ENCODE results near the gene TRIM31. TPM values are rescaled to one million over a fixed set of nuclear protein-coding genes. Genes with fewer than 3 reads are reported as not detected.
"Not testable (repeated sequence)": the region's sequence is repeated elsewhere in the genome, so short reads cannot be mapped to it uniquely, and the experiment has no call there.

The TRIM31 gene
- total RNA-seq, 1 experiment from 2014 or later, result 0.71 TPM

- in situ Hi-C loops (cut with HindIII; ENCODE audit: low pct_unique_long_range_greater_than_20kb, low sequenced_read_pairs), result no loop called here
- DNase-seq (ENCODE audit: low read depth), result no peak
These were observed 37.9 kb upstream of the TRIM31 start for GRCh38 chr6:30150671-30151395.

- DNase-seq (ENCODE audit: low read depth), result no peak
- in situ Hi-C loops (cut with HindIII; ENCODE audit: low pct_unique_long_range_greater_than_20kb, low sequenced_read_pairs), result no loop called here
These were observed 37.1 kb upstream of the TRIM31 start for GRCh38 chr6:30149858-30150550.

DNA sequence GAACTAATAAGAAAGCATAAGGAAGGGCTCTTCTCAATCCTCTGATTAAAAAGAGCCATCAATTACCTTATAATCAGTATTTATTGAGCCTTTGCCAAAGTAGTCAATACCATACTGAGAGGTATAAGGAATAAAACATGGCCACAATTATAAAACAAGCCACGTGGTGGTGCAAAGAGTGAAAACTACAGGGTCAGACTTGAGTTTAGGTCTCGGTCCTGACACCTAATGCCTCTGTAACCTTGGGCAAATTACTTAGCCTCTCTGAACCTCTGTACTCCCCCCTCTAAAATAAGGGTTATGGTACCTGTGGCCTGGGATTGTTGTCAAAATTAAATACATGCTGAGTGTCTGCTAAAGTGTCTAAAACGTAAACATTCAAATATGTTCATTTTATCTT is 36.3 kb upstream of the TRIM31 start:
- no peak for DNase-seq (ENCODE audit: low read depth)
- in situ Hi-C loops (cut with HindIII; ENCODE audit: low pct_unique_long_range_greater_than_20kb, low sequenced_read_pairs), result no loop called here

DNA sequence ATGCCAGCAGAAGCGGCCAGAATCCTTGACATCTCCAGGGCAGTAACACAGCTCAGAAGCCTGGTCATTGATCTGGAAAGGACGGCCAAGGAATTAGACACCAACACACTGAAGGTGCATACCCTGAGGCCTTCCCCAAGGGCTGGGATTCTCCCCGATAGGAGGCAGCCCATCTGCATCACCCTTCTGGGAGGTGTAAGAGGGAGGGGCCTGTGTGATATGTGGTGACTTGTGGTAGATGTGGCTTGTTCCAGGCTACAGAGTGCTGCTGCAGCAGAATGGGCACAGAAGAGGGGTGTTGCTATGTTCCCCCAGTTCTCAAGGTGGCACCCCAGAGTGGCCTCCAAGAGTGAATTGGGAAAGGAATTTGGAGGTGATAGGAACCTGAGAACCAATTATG is 34.2 kb upstream of the TRIM31 start:
- in situ Hi-C loops (cut with HindIII; ENCODE audit: low pct_unique_long_range_greater_than_20kb, low sequenced_read_pairs), result no loop called here
- no peak for DNase-seq (ENCODE audit: low read depth)

DNA sequence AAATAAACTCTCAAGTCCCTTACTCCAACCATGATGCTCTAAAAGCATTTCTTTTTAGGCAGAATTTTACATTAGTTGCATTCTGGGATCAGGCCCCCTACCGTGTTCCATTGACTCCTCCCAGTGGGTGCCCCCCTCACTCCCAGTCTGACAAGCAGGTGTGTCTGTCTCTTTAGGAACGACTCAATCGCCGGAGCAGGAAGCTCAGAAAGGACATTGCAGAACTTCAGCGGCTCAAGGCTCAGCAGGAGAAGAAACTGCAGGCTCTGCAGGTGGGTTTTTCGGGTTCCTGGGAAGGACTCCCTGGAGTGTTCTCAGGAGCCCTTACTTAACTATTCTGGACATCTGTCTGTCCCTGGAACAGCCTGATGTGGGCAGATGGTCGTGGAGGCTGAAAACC is 32.9 kb upstream of the TRIM31 start:
- in situ Hi-C loops (cut with HindIII; ENCODE audit: low pct_unique_long_range_greater_than_20kb, low sequenced_read_pairs), result no loop called here
- DNase-seq (ENCODE audit: low read depth), result no peak

GRCh38 chr6:30144811-30145210 is 31.9 kb upstream of the TRIM31 start:
- in situ Hi-C loops (cut with HindIII; ENCODE audit: low pct_unique_long_range_greater_than_20kb, low sequenced_read_pairs), result no loop called here
- DNase-seq (ENCODE audit: low read depth), result no peak

DNA sequence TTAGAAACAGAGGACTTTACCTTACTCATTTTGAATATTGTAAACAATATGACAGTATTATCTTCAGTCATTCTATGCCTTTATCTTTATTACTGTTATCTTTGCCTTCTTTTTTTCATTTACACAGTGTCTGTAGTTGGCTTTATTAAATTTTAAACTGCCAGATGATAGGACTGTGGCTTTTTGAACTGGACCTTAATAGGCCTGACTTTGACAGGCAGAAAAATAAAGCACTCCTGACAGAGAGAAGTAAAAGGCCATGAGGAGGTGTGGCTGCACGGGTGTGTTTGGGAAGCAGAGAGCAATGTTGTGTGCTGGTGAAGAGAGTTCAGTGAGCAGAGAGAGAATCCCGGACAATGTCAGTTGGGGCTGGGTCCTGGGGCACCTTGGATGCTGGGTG is 30.9 kb upstream of the TRIM31 start:
- in situ Hi-C loops (cut with HindIII; ENCODE audit: low pct_unique_long_range_greater_than_20kb, low sequenced_read_pairs), result no loop called here
- no peak for DNase-seq (ENCODE audit: low read depth)

GRCh38 chr6:30142665-30143064 is 29.8 kb upstream of the TRIM31 start:
- no peak for DNase-seq (ENCODE audit: low read depth)
- in situ Hi-C loops (cut with HindIII; ENCODE audit: low pct_unique_long_range_greater_than_20kb, low sequenced_read_pairs), result no loop called here

GRCh38 chr6:30140240-30140639 is 27.4 kb upstream of the TRIM31 start:
- DNase-seq (ENCODE audit: low read depth); in situ Hi-C loops (cut with HindIII; ENCODE audit: low pct_unique_long_range_greater_than_20kb, low sequenced_read_pairs): not testable (repeated sequence)

DNA sequence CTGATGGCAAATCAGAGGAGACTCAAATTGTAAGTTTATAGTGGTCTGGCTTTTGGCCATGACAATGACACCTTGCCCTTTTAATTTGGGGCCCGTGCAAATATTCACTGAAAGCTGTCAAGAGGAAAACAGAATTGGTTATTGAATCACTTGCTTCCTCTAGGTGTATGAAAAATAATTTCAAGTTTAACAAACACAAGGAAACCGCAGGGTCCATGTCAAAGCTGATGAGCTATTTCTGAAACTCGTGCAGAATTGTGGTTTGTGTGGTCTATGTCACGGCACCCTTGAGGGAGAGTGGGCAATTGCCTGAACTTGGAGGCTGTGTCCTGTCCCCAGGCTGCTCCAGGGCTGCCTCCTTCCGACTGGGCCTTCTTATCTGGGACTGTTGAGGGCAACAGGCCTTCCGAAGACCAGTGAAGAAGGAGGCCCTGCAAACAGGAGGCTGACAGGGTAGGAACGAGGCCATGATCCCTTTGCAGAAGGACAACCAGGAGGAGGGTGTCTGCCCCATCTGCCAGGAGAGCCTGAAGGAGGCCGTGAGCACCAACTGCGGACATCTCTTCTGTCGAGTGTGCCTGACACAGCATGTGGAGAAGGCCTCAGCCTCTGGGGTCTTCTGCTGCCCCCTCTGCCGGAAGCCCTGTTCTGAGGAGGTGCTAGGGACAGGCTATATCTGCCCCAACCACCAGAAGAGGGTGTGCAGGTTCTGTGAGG is 23.8 kb upstream of the TRIM31 start:
- in situ Hi-C loops (cut with HindIII; ENCODE audit: low pct_unique_long_range_greater_than_20kb, low sequenced_read_pairs), result no loop called here
- DNase-seq (ENCODE audit: low read depth), result no peak

DNA sequence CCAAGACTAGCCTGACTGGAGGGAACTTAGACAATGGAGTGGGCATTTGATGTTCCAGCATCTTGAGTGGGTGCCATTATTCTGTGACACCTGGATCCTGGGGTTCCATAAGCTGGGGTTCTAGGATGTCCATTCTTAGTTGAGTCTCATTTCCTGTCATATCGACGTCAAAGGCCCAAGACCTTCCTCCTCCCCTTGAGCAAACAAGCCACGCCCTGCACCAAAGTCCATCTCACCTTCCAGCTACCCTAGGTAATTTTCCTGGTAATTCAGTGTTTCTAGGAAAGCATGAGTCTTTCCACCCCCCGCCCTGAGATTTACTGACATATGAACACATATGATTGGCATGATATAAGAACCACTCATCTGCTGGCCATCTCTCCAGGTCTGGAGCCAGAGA is 22.9 kb upstream of the TRIM31 start, which contains the start of gene TRIM40:
Gene TRIM40, plus strand, starts transcription at position 384 of the 400 bp plus-strand sequence. CDS start 897 bp downstream, outside the sequence.
- in situ Hi-C loops (cut with HindIII; ENCODE audit: low pct_unique_long_range_greater_than_20kb, low sequenced_read_pairs), result no loop called here
- no peak for DNase-seq (ENCODE audit: low read depth)

DNA sequence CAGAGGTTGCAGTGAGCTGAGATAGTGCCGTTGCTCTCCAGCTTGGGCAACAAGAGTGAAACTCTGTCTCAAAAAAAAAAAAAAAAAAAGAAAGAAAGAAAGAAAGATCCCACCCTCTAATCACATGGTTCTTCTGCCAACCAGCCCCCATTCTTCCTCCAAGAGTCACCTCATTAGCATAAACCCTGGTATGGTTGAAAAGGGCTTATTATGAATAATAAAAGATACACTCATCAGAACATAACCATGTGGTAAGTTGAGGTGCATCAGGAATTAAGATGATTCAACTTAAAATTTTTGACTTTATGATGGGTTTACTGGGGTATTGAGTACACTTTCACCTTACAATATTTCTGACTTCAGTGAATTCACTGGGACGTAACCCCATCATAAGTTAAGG is 22.3 kb upstream of the TRIM31 start:
- DNase-seq (ENCODE audit: low read depth), result no peak
- in situ Hi-C loops (cut with HindIII; ENCODE audit: low pct_unique_long_range_greater_than_20kb, low sequenced_read_pairs), result no loop called here

- DNase-seq (ENCODE audit: low read depth), result no peak
- in situ Hi-C loops (cut with HindIII; ENCODE audit: low pct_unique_long_range_greater_than_20kb, low sequenced_read_pairs), result no loop called here
These were observed 19.1 kb upstream of the TRIM31 start for GRCh38 chr6:30131947-30132497.

- in situ Hi-C loops (cut with HindIII; ENCODE audit: low pct_unique_long_range_greater_than_20kb, low sequenced_read_pairs), result no loop called here
- DNase-seq (ENCODE audit: low read depth), result peak; percentile 73
These were observed 18.3 kb upstream of the TRIM31 start for GRCh38 chr6:30130887-30131862.

DNA sequence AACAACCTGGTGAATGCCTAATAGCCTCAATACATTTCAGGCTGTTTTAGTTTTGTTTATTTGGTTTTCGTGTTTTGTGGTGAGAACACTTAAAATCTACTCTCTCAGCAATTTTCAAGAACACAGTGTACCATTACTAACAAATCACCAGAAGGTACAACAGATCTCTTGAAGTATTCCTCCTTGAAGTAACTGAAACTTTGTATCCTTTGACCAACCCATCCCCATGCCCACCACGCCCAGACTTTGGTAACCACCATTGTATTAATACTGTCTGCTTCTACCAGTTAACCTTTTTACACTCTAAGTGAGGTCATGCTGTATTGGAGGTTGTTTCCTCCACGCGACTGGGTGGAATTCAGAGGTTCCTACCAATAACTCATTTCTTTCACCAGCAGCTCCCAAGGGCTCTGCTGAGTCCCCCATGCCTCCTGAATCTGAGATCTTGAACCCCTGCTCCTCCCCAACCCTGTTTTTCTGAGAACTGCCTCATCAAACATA is 17.3 kb upstream of the TRIM31 start:
- in situ Hi-C loops (cut with HindIII; ENCODE audit: low pct_unique_long_range_greater_than_20kb, low sequenced_read_pairs), result no loop called here
- DNase-seq (ENCODE audit: low read depth), result no peak

DNA sequence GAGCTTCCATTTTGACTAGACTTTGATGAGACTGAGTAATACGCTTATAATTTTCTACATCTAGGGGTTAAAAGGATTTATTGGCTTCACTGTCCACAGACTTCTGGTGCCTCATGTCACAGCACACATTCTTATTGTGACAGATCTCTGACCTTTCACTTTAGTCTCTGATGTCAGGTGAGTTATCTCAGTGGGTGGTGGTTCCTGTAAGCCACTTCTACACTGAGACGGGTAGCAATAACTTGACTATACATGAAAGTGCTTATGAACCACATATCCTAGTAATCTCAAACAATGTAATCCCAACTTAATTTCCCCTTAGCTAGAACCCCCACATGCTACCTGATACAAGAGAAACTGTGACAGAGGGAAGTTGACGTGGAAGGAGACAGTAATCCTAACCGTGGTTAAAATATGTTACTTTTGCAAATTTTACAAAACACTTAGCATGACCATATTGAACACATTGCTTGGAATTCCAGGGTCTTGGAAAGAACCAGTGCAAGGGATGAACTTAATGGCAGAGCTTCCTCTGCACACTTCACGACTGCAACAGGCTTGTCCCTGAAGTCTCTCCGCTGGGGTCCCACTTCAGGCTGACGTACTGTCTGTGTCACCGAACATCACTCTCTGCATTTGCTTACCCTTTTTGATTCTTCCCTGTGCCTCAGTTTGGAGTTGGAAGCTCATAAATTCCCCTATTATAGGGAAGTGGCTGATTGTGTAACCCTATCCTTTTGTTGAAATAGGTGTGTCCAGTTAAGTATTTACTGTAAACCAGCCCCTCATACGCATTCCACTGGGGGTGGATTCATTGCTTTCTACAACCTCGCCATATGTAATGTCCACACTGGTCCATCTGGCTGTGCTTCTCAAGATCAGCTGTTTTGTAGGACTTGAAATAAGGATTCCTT is 16.6 kb upstream of the TRIM31 start:
- DNase-seq (ENCODE audit: low read depth), result no peak
- in situ Hi-C loops (cut with HindIII; ENCODE audit: low pct_unique_long_range_greater_than_20kb, low sequenced_read_pairs), result no loop called here

Measured in Caki2 (cell line).